Endothelial cell of umbilical vein (primary cell): ENCODE results near the gene CELF1. TPM values are rescaled to one million over a fixed set of nuclear protein-coding genes. Genes with fewer than 3 reads are reported as not detected.

ENCODE experiments used
- BruUV-seq: library from RNA; stranded (reverse); fragments of 400-500 nt; replicated peaks from 2 replicates; lab custom pipeline; 2021; lab: Mats Ljungman, UMichigan
- CTCF ChIA-PET: fragments of 300-600, 350-600 bp; sonication (Branson Sonifier 250); formaldehyde crosslinking; loops from one replicate; lab custom pipeline; 2021; ENCODE audit warnings: antibody characterized with exemption, inconsistent platforms; lab: Charles Lee
- POLR2A ChIA-PET: fragments of 300-600, 350-600 bp; sonication (Branson Sonifier 250); formaldehyde crosslinking; loops from one replicate; lab custom pipeline; 2021; ENCODE audit warnings: antibody characterized with exemption, inconsistent platforms; lab: Charles Lee
- DNase-seq: peaks from one replicate; pipeline ENCODE4 v3.0.0-alpha.2; 2011; ENCODE audit warnings: low read depth, low spot score
- FAIRE-seq: peaks from 2 replicates; lab custom pipeline; 2011; peaks lifted over from hg19 to GRCh38; lab: Jason Lieb, UNC
- H2AFZ ChIP-seq: 2 replicates; pipeline ENCODE4 v1.6.0; 2012; ENCODE audit warnings: low read depth, low read length, control low read depth, inconsistent platforms
- H3K27ac ChIP-seq: 2 replicates; pipeline ENCODE4 v1.5.1; 2011; ENCODE audit warnings: low read depth, mild to moderate bottlenecking, control low read depth, low read length, moderate library complexity; ENCODE audit not compliant: insufficient read depth
- H3K27me3 ChIP-seq, 2 experiments: 2 replicates each; pipeline versions ENCODE4 v1.6.0 to v1.6.1; 2011; ENCODE audit warnings: low read length in 2 of 2, mixed read lengths in 1 of 2; ENCODE audit not compliant: control insufficient read depth in 2 of 2, insufficient read depth in 2 of 2
- H3K36me3 ChIP-seq, 2 experiments: 2 replicates in 1 of 2; 3 replicates in 1 of 2; pipeline ENCODE4 v1.5.1; 2011; ENCODE audit warnings: low read length in 2 of 2, mild to moderate bottlenecking in 1 of 2, moderate library complexity in 1 of 2; ENCODE audit not compliant: control insufficient read depth in 2 of 2, insufficient read depth in 2 of 2; ENCODE audit errors: extremely low read depth in 1 of 2
- H3K4me1 ChIP-seq: 3 replicates; pipeline ENCODE4 v1.5.1; 2011; ENCODE audit warnings: mild to moderate bottlenecking, low read length; ENCODE audit not compliant: control insufficient read depth, insufficient read depth; ENCODE audit errors: extremely low read depth
- H3K4me2 ChIP-seq: 2 replicates; pipeline ENCODE4 v1.6.1; 2011; ENCODE audit warnings: low read length, control low read depth, mixed read lengths; ENCODE audit not compliant: insufficient read depth
- H3K4me3 ChIP-seq, 3 experiments: fragments of 200-600 bp in 1 of 3; sonication (generic), shearing (Covaris generic) in 1 of 3; replicated peaks in 1 of 3; 2 replicates each; pipeline ENCODE4 v1.5.1; 2011 to 2016; ENCODE audit warnings: control low read depth in 3 of 3, low read length in 3 of 3, mild to moderate bottlenecking in 2 of 3, inconsistent platforms in 1 of 3, low read depth in 1 of 3, moderate library complexity in 1 of 3; ENCODE audit not compliant: insufficient read depth in 1 of 3
- H3K79me2 ChIP-seq: 2 replicates; pipeline ENCODE4 v1.6.0; 2012; ENCODE audit warnings: low read length, inconsistent platforms; ENCODE audit not compliant: control insufficient read depth, insufficient read depth
- H3K9ac ChIP-seq: replicated peaks from 2 replicates; pipeline ENCODE3; 2011; ENCODE audit warnings: low read length, control low read depth; ENCODE audit not compliant: insufficient read depth; ENCODE audit errors: extremely low read depth
- H3K9me1 ChIP-seq: replicated peaks from 3 replicates; pipeline ENCODE4 v1.6.0; 2011; ENCODE audit warnings: mild to moderate bottlenecking, low read length; ENCODE audit not compliant: control insufficient read depth, insufficient read depth; ENCODE audit errors: extremely low read depth
- H3K9me3 ChIP-seq: replicated peaks from 2 replicates; pipeline ENCODE4 v1.5.1; 2012; ENCODE audit warnings: low read length, inconsistent platforms; ENCODE audit not compliant: control insufficient read depth, insufficient read depth
- H4K20me1 ChIP-seq: replicated peaks from 2 replicates; pipeline ENCODE3; 2011; ENCODE audit warnings: mild to moderate bottlenecking, low read length; ENCODE audit not compliant: control insufficient read depth, insufficient read depth; ENCODE audit errors: extremely low read depth
- EZH2 ChIP-seq: IDR thresholded peaks from 2 replicates; pipeline ENCODE4 v1.6.1; 2012; ENCODE audit warnings: borderline replicate concordance, low read depth, mild to moderate bottlenecking, moderate library complexity, low read length, inconsistent platforms; ENCODE audit not compliant: severe bottlenecking
- FOS ChIP-seq: IDR thresholded peaks from 2 replicates; pipeline ENCODE4 v1.6.1; 2011; ENCODE audit warnings: mild to moderate bottlenecking, low read length, moderate library complexity, borderline replicate concordance; ENCODE audit not compliant: insufficient read depth
- GATA2 ChIP-seq: IDR thresholded peaks from 2 replicates; pipeline ENCODE4 v1.7.0; 2011; ENCODE audit warnings: low read depth, mild to moderate bottlenecking, moderate library complexity, mixed read lengths, low read length; ENCODE audit not compliant: insufficient read length, insufficient read depth
- JUN ChIP-seq: IDR thresholded peaks from 2 replicates; pipeline ENCODE4 v1.6.1; 2011; ENCODE audit warnings: borderline replicate concordance, low read depth; ENCODE audit not compliant: insufficient read length, insufficient read depth
- MYC ChIP-seq: IDR thresholded peaks from one replicate; pipeline ENCODE4 v1.6.1; 2011; ENCODE audit warnings: mild to moderate bottlenecking, low read depth, low read length
- POLR2A ChIP-seq: IDR thresholded peaks from 2 replicates; pipeline ENCODE4 v1.6.1; 2012; ENCODE audit warnings: low read depth, mild to moderate bottlenecking, control low read depth, low read length
- POLR2AphosphoS5 ChIP-seq: IDR thresholded peaks from 2 replicates; pipeline ENCODE4 v1.6.1; 2012; ENCODE audit warnings: low read depth, mild to moderate bottlenecking, control low read depth, low read length, moderate library complexity; ENCODE audit not compliant: insufficient read depth
- dilution Hi-C: fragments of 300-500 bp; cut with MboI; formaldehyde crosslinking; loops from one replicate; pipeline ENCODE4 v1.15.0; 2019; ENCODE audit warnings: low sequenced_read_pairs; ENCODE audit not compliant: extremely low pct_ligation_motif_present
- intact Hi-C: fragments of 100-400 bp; cut with micrococcal nuclease; formaldehyde crosslinking; loops from one replicate; pipeline ENCODE4 v1.10.0; 2022
- polyA plus RNA-seq, 4 experiments: library from polyadenylated mRNA; depleted of rRNA in 3 of 4; stranded (reverse) in 3 of 4; unstranded in 1 of 4; fragments of >200 nt; gene quantifications; 2 replicates each; pipeline versions ENCODE4 v1.2.1 to v1.2.3, GENCODE V29; 2011 to 2012; ENCODE audit warnings: missing spikeins in 1 of 4
- total RNA-seq: library from RNA; stranded (reverse); gene quantifications from 2 replicates; pipeline ENCODE4 v1.2.3, GENCODE V29; 2021
- TF ChIP-seq, protein P1 (sequence below), 2 donors: IDR thresholded peaks; 1 replicate in 1 of 2; 2 replicates in 1 of 2; pipeline ENCODE4 v1.5.1; 2011; ENCODE audit warnings: low read length in 2 of 2, mild to moderate bottlenecking in 2 of 2, moderate library complexity in 2 of 2, control low read depth in 1 of 2, inconsistent platforms in 1 of 2, low read depth in 1 of 2; ENCODE audit not compliant: insufficient read depth in 1 of 2; ENCODE audit errors: extremely low read depth in 1 of 2
- TF ChIP-seq, protein P2 (sequence below): IDR thresholded peaks from 2 replicates; pipeline ENCODE4 v1.6.1; 2011; ENCODE audit not compliant: insufficient read depth, insufficient read length

CELF1 gene
- total and polyA plus RNA-seq, 2 donors (not counting 3 experiments of a cell fraction or from before 2014, with no cell fraction given) = 66.3 to 120 TPM

DNA sequence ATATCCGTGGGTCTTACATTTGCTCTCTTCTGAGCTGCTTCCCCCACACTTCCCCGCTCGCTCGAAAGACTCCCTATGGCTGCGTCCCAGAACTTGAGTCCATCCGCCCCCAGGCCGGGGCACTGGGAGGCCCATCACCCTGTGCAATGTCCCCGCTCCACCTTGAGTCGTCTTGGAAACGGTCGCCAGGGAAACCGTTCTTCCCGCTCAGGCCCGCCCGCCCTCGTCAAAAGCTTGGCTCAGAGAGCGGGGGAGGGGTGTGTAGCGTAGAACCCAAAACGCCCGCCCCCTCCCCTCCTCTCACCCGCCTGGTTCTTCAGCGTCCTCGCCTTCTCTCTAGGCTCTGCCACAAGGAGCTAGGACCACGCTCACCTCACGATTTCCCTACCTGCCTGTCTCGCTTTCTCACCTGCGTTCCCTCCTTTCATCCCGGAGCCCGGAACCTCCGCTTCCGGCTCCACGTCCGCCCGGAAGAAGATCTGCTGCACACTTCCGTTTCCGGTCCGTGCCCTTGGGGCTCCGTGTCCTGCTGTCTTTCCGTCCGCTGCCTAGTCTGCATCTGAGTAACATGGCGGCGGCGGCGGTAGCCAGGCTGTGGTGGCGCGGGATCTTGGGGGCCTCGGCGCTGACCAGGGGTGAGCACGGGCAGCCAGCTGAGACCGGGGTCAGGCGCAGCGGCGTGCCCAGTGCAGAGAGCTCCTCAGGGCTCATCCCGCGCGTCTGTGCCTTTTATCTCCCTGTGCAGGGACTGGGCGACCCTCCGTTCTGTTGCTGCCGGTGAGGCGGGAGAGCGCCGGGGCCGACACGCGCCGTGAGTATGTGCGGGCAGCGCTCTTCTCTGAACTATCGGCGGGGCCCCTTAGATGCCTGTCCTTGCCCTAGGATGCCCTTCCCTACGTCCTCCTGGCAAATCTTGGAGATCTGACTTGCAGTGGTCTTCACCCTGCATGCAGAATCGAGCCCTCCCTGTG is 25.9 kb upstream of the CELF1 start, which contains the start of the genes KBTBD4 and NDUFS3:
Gene KBTBD4 (minus strand): TSS at position 447 of the 971 bp plus-strand sequence. CDS start 19 bp downstream, at position 428.
Gene NDUFS3 (plus strand): TSS at position 551 of the 971 bp plus-strand sequence. CDS start 18 bp downstream, at position 569.
- Histone ChIP-seq H3K9ac (peak within 1 kb of the TSS; percentile 65), H3K27ac (peak within 1 kb of the TSS; percentile 47), H3K4me3 (peak within 1 kb of the TSS; percentile 64 to 77 (median 73)), H3K27me3 (no peaks in the 10 kb centered on the region), H3K9me1 (no peaks in the 10 kb centered on the region), H3K9me3 (no peaks in the 10 kb centered on the region), H3K79me2 (peaks cover 36% of the 10 kb centered on the region), H4K20me1 (no peaks in the 10 kb centered on the region), H3K36me3 (peaks cover 13 to 19% of the 10 kb centered on the region in 2 experiments), H3K4me1 (peaks cover 23% of the 10 kb centered on the region), H2AFZ (peak within 1 kb of the TSS; percentile 79), H3K4me2 (peak within 1 kb of the TSS; percentile 90)
- DNase-seq (peak; percentile 84), FAIRE-seq (peak; percentile 74)
- intact Hi-C loops (loop anchor here (1.0 to 5.0 kb wide), 2 partner anchors 26 to 152 kb away; partner anchors contain the start of genes CELF1 and PSMC3), dilution Hi-C loops (no loop called here)
- TSS peak; percentile 54 for BruUV-seq
- CTCF ChIA-PET = interaction anchor here (1.0 to 1.2 kb wide), 4 partner anchors 10 to 124 kb away, joined by 3 to 4 read pairs (median 3); partner anchors contain the start of gene PTPMT1
- POLR2A ChIA-PET = no interaction called here
- no peak for TF ChIP-seq MYC
- TF ChIP-seq POLR2AphosphoS5 = peak; percentile 88
- TF ChIP-seq, protein P1, sequence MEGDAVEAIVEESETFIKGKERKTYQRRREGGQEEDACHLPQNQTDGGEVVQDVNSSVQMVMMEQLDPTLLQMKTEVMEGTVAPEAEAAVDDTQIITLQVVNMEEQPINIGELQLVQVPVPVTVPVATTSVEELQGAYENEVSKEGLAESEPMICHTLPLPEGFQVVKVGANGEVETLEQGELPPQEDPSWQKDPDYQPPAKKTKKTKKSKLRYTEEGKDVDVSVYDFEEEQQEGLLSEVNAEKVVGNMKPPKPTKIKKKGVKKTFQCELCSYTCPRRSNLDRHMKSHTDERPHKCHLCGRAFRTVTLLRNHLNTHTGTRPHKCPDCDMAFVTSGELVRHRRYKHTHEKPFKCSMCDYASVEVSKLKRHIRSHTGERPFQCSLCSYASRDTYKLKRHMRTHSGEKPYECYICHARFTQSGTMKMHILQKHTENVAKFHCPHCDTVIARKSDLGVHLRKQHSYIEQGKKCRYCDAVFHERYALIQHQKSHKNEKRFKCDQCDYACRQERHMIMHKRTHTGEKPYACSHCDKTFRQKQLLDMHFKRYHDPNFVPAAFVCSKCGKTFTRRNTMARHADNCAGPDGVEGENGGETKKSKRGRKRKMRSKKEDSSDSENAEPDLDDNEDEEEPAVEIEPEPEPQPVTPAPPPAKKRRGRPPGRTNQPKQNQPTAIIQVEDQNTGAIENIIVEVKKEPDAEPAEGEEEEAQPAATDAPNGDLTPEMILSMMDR (IDR thresholded peaks at IDR 0.05; ENCODE audit: extremely low read depth in 1 of 2, insufficient read depth in 1 of 2, low read depth in 1 of 2, low read length in 2 of 2) = no peak
- no peak for TF ChIP-seq GATA2
- TF ChIP-seq FOS = no peak
- TF ChIP-seq, protein P2, sequence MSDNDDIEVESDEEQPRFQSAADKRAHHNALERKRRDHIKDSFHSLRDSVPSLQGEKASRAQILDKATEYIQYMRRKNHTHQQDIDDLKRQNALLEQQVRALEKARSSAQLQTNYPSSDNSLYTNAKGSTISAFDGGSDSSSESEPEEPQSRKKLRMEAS = peak; percentile 22
- no peak for TF ChIP-seq JUN
- TF ChIP-seq EZH2 = no peak
- TF ChIP-seq POLR2A = peak; percentile 63
